ENCODE results near the gene GRM4. TPM values are rescaled to one million over a fixed set of nuclear protein-coding genes. Genes with fewer than 3 reads are reported as not detected.

GRM4 gene
- total RNA-seq, 1 experiment from 2014 or later = 5.6 TPM

- no peak overlapping the region for H3T11ph ChIP-seq (ENCODE audit: low read length)
- H3K23ac ChIP-seq (ENCODE audit: insufficient read length, low read depth, low read length) = no peak overlapping the region
- no peak overlapping the region for H2AK5ac ChIP-seq (ENCODE audit: insufficient read length, low read length)
- H4K5ac ChIP-seq (ENCODE audit: insufficient read length, low read depth, low read length) = no peak overlapping the region
- no peak overlapping the region for H4K8ac ChIP-seq (replicated peaks; ENCODE audit: insufficient read length, low read depth, low read length)
- H3K79me1 ChIP-seq (ENCODE audit: insufficient read depth, low read depth, low read length, poor library complexity, severe bottlenecking) = no peaks in the 10 kb centered on the region
- no peak overlapping the region for H4K91ac ChIP-seq (ENCODE audit: insufficient read length, low read depth, low read length)
- Mint-ChIP-seq H3K9me3 (peaks cover 7 to 9% of the 10 kb centered on the region in 2 experiments; a peak in 4 of 5 replicates), H3K4me3 (no peak overlapping the region), H3K36me3 (ENCODE audit: insufficient read depth in 1 of 3, low read depth in 3 of 3) (peaks cover 0 to 3% (median 0%) of the 10 kb centered on the region in 3 experiments; a peak in 1 of 7 replicates), H3K27me3 (ENCODE audit: low read depth) (peaks cover 42% of the 10 kb centered on the region), H3K27ac (no peak overlapping the region), H3K4me1 (peaks cover 11 to 16% of the 10 kb centered on the region in 2 experiments)
- no CpG with 5 or more reads among the region's 4 CpGs for WGBS (ENCODE audit: extremely low coverage, insufficient read length, low lambda C conversion rate)
- no peaks in the 10 kb centered on the region for H3K9me3 ChIP-seq (ENCODE audit: control insufficient read depth, low read depth, low read length)
- H4K20me1 ChIP-seq (ENCODE audit: control insufficient read depth, insufficient read depth, insufficient read length) = no peaks in the 10 kb centered on the region
- H3K23me2 ChIP-seq (ENCODE audit: insufficient read length, low read depth, low read length, poor library complexity, severe bottlenecking) = no peaks in the 10 kb centered on the region
- no peak overlapping the region for H3K27ac ChIP-seq (ENCODE audit: insufficient read length, low read depth, low read length)
- H2BK15ac ChIP-seq (ENCODE audit: low read depth, low read length) = no peak overlapping the region
- no peak overlapping the region for H3K14ac ChIP-seq (ENCODE audit: insufficient read depth, low read length)
- H3K79me2 ChIP-seq (ENCODE audit: insufficient read depth, low read length) = no peaks in the 10 kb centered on the region
- no peak for TF ChIP-seq CTCF (conservative IDR thresholded peaks at IDR 0.05)
- no peak overlapping the region for H2BK5ac ChIP-seq (ENCODE audit: insufficient read length, low read length)
- H2BK120ac ChIP-seq (ENCODE audit: low read depth, low read length, poor library complexity, severe bottlenecking) = no peak overlapping the region
- H3K4ac ChIP-seq (ENCODE audit: low read depth, low read length) = no peak overlapping the region
- no peak for DNase-seq
- no peak overlapping the region for H3K56ac ChIP-seq (ENCODE audit: insufficient read length, low read depth, low read length)
- no peak overlapping the region for H3K4me2 ChIP-seq (ENCODE audit: insufficient read depth, insufficient read length, low read length)
- no peak overlapping the region for H2BK20ac ChIP-seq (ENCODE audit: low read depth, low read length, poor library complexity, severe bottlenecking)
- no peaks in the 10 kb centered on the region; the same call in 1 of the 2 replicates for H3K4me1 ChIP-seq (ENCODE audit: insufficient read depth, low read length)
- H3K18ac ChIP-seq (ENCODE audit: insufficient read length, low read depth, low read length) = no peak overlapping the region
- no peak overlapping the region for H2BK12ac ChIP-seq (ENCODE audit: insufficient read length, low read depth, low read length)
- H3K9ac ChIP-seq (ENCODE audit: extremely low read depth, insufficient read length, low read length) = no peak overlapping the region
- H2AFZ ChIP-seq (ENCODE audit: low read length) = no peak overlapping the region
- no peaks in the 10 kb centered on the region; the same call in 1 of the 2 replicates for H3K27me3 ChIP-seq (ENCODE audit: insufficient read depth, low read length)
Measured at GRCh38 chr6:33971580-33971979, 174.3 kb downstream of the GRM4 start.

Small RNA genes lying within 50 kb of the gene (microRNA-seq; reads per million reads assigned to microRNA genes)
- gene MIR1275 (ENCODE audit: borderline microRNAs expressed) = 0.81 reads per million

Other genes with a start within 250 kb of the GRM4 start
- 2,116 and 2,191 TPM in 2 replicates for gene HMGA1, start 90.8 kb upstream of the GRM4 start, total RNA-seq (2021)
- 5.1 and 5.4 TPM in 2 replicates for gene SMIM29, start 102.9 kb upstream of the GRM4 start, total RNA-seq (2021)
- 22.7 and 23.6 TPM in 2 replicates for gene NUDT3, start 246.6 kb upstream of the GRM4 start, total RNA-seq (2021)

Data from H9 (cell line).